Natural killer cell (primary cell): ENCODE results near the gene MYEF2. TPM values are rescaled to one million over a fixed set of nuclear protein-coding genes. Genes with fewer than 3 reads are reported as not detected.
A peak's percentile ranks its signal among the peaks of the same experiment; 100 is the strongest.

Experiments used
- ATAC-seq, 3 donors: fragments of 150-1000 bp in 2 of 3; fragments of 200-7000 bp in 1 of 3; cut with Tn5 transposase; 1 replicate in 1 of 3; 2 replicates in 2 of 3; pipeline ENCODE4 v1.10.0; 2021; ENCODE audit warnings: mild to moderate bottlenecking in 2 of 3, moderate library complexity in 2 of 3
- DNase-seq, 2 donors: peaks; one replicate each; pipeline versions ENCODE4 v3.0.0 to v3.0.0-alpha.2; 2013 to 2021; ENCODE audit warnings: mixed read lengths in 1 of 2
- H3K27ac ChIP-seq: one replicate; pipeline ENCODE4 v1.5.1; 2013; ENCODE audit warnings: mild to moderate bottlenecking, low read length
- H3K27me3 ChIP-seq: one replicate; pipeline ENCODE4 v1.6.1; 2013; ENCODE audit warnings: low read length; ENCODE audit not compliant: control insufficient read depth, insufficient read depth
- H3K36me3 ChIP-seq: one replicate; pipeline ENCODE4 v1.6.1; 2013; ENCODE audit warnings: low read length; ENCODE audit not compliant: control insufficient read depth, insufficient read depth
- H3K4me1 ChIP-seq: one replicate; pipeline ENCODE4 v1.6.1; 2013; ENCODE audit warnings: low read length; ENCODE audit not compliant: control insufficient read depth, insufficient read depth
- H3K4me3 ChIP-seq: one replicate; pipeline ENCODE4 v1.5.1; 2013; ENCODE audit warnings: low read length
- H3K9me3 ChIP-seq: one replicate; pipeline ENCODE4 v1.6.1; 2013; ENCODE audit warnings: low read length; ENCODE audit not compliant: control insufficient read depth, insufficient read depth
- H3K27ac Mint-ChIP-seq, 2 donors: one replicate each; pipeline ENCODE4 v1.8.0; 2022; ENCODE audit warnings: mild to moderate bottlenecking in 2 of 2, mixed read lengths in 2 of 2, moderate library complexity in 1 of 2
- H3K27me3 Mint-ChIP-seq, 2 donors: one replicate each; pipeline ENCODE4 v1.8.0; 2022; ENCODE audit warnings: low read depth in 2 of 2, mixed read lengths in 2 of 2
- H3K36me3 Mint-ChIP-seq: one replicate; pipeline ENCODE4 v1.8.0; 2022; ENCODE audit warnings: mixed read lengths
- H3K4me1 Mint-ChIP-seq, 2 donors: one replicate each; pipeline ENCODE4 v1.8.0; 2022; ENCODE audit warnings: mixed read lengths in 2 of 2
- H3K4me3 Mint-ChIP-seq: one replicate; pipeline ENCODE4 v1.8.0; 2022; ENCODE audit warnings: mild to moderate bottlenecking, moderate library complexity, mixed read lengths
- H3K9me3 Mint-ChIP-seq, 2 donors: one replicate each; pipeline ENCODE4 v1.8.0; 2022; ENCODE audit warnings: mixed read lengths in 2 of 2
- WGBS: methylation state at CpG from one replicate; pipeline ENCODE4 v1.1.7; 2013; ENCODE audit warnings: missing lambda C conversion rate; ENCODE audit not compliant: insufficient coverage; 5-methylcytosine and 5-hydroxymethylcytosine counted together
- intact Hi-C: fragments of 100-400 bp; cut with micrococcal nuclease; formaldehyde crosslinking; loops from one replicate; pipeline ENCODE4 v1.14.2; 2022
- total RNA-seq, 4 donors: library from RNA; stranded (reverse); fragments of 120-200 nt in 1 of 4; gene quantifications; one replicate each; pipeline versions ENCODE4 v1.2.3 to v1.2.4, GENCODE V29; 2013 to 2022
- TF ChIP-seq, protein P1 (sequence below): fragments of 200-600 bp; IDR thresholded peaks from one replicate; pipeline ENCODE4 v1.8.0; 2022; ENCODE audit warnings: antibody characterized with exemption

The MYEF2 gene
- 10 to 100 TPM in 2 of 3 donors, 1 to 10 TPM in 1; 9.0 to 12.5 (median 10.7) TPM for total RNA-seq
- 10.0 TPM for total RNA-seq (2013)

DNA sequence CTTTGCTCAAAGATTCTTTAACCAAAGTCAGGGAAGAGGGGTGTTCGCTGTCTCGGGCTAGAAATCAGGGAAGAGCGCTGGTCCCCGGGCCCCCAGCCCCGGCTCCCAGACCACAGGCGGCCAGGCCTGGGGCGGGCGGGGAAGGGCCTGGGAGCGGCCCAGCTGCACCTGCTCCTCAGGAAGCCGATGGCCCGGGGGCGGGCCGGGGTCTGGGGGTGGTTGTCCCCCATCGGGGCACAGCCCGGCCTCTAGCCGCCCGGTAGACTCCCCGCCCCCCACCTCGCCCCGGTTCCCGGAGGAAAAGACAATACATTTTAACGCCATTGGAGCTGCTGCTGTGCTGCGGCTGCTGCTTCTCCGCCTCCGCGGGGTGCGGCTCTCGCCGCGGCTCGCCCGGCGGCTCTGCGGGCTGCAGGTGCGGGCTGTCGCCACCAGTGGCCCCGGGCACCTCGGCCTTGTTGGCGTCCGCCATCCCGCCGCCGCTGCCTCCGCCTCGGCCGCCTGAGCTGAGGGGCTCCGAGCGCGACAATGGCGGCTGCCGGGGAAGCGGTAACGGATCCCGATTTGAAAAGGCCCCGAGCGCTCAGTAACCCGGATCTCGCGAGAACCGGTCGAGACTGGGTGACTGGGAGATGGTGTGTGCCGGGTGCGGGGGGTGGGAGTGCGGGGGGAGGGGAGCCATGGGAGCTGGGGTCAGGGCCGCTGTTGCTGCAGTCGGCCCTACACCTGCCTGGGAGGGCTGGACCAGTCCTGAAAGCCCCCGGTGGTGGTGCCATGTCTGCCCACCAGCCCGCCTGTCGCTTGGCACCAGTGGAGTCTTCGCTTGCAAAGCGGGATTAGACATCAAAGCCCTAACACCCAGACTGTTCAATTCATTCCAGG lies at the start of gene MYEF2:
TSS of gene MYEF2 (minus strand) at position 530 of the 882 bp plus-strand sequence. CDS start at position 472, 58 bp downstream.
- TF ChIP-seq, protein P1, sequence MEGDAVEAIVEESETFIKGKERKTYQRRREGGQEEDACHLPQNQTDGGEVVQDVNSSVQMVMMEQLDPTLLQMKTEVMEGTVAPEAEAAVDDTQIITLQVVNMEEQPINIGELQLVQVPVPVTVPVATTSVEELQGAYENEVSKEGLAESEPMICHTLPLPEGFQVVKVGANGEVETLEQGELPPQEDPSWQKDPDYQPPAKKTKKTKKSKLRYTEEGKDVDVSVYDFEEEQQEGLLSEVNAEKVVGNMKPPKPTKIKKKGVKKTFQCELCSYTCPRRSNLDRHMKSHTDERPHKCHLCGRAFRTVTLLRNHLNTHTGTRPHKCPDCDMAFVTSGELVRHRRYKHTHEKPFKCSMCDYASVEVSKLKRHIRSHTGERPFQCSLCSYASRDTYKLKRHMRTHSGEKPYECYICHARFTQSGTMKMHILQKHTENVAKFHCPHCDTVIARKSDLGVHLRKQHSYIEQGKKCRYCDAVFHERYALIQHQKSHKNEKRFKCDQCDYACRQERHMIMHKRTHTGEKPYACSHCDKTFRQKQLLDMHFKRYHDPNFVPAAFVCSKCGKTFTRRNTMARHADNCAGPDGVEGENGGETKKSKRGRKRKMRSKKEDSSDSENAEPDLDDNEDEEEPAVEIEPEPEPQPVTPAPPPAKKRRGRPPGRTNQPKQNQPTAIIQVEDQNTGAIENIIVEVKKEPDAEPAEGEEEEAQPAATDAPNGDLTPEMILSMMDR, result no peak
- Histone ChIP-seq H3K4me3 (peak within 1 kb of the TSS; percentile 44), H3K27ac (peak within 1 kb of the TSS; percentile 48), H3K4me1 (peaks cover 4% of the 10 kb centered on the region), H3K27me3 (peaks cover 11% of the 10 kb centered on the region), H3K36me3 (no peaks in the 10 kb centered on the region), H3K9me3 (no peaks in the 10 kb centered on the region)
- no peaks in the 10 kb centered on the region for H3K36me3 Mint-ChIP-seq
- H3K4me1 Mint-ChIP-seq, result peaks cover 10 to 11% of the 10 kb centered on the region in 2 donors
- H3K27ac Mint-ChIP-seq, result peak within 1 kb of the TSS; percentile 63 to 83
- peaks cover 8 to 17% of the 10 kb centered on the region in 2 donors for H3K27me3 Mint-ChIP-seq
- ATAC-seq (peak; percentile 65 to 78 (median 75)), DNase-seq (peak; percentile 48 to 79)
- H3K4me3 Mint-ChIP-seq, result peak within 1 kb of the TSS; percentile 93
- peaks cover 0 to 2% of the 10 kb centered on the region in 2 donors for H3K9me3 Mint-ChIP-seq
- intact Hi-C loops, result no loop called here
- WGBS, result 3% methylated on average over 71 of the region's 71 CpGs

DNA sequence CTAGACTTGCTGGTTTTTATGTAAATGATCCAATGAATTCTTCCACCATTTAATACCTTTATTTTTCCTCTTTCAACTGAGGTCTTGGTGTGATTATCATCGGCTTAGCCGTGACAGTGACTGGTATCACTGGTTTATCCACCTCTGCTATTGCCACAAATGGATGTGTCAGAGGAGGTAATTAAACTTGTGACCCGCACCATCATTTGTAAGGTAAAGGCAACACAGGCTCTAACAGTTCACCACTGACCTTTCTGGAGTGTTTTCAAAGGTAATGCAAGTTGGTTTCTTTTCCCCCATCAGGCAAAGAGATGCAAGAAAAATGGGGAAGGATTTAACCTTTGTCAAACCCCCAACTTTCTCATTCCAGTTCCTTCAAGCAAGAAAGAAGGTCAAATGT lies 47.7 kb upstream of the MYEF2 start:
- TF ChIP-seq, protein P1, result no peak
- peaks cover 0 to 2% of the 10 kb centered on the region in 2 donors for H3K9me3 Mint-ChIP-seq
- DNase-seq (no peak), ATAC-seq (no peak)
- intact Hi-C loops, result no loop called here
- no peak overlapping the region for H3K27ac Mint-ChIP-seq
- Histone ChIP-seq H3K9me3 (no peaks in the 10 kb centered on the region), H3K4me3 (no peak overlapping the region), H3K36me3 (no peaks in the 10 kb centered on the region), H3K27ac (no peak overlapping the region), H3K27me3 (no peaks in the 10 kb centered on the region), H3K4me1 (no peaks in the 10 kb centered on the region)
- H3K36me3 Mint-ChIP-seq, result no peaks in the 10 kb centered on the region
- H3K27me3 Mint-ChIP-seq, result peaks cover 0 to 3% of the 10 kb centered on the region in 2 donors
- H3K4me3 Mint-ChIP-seq, result no peak overlapping the region
- WGBS, result 97% methylated on average over 3 of the region's 3 CpGs
- H3K4me1 Mint-ChIP-seq, result no peaks in the 10 kb centered on the region

DNA sequence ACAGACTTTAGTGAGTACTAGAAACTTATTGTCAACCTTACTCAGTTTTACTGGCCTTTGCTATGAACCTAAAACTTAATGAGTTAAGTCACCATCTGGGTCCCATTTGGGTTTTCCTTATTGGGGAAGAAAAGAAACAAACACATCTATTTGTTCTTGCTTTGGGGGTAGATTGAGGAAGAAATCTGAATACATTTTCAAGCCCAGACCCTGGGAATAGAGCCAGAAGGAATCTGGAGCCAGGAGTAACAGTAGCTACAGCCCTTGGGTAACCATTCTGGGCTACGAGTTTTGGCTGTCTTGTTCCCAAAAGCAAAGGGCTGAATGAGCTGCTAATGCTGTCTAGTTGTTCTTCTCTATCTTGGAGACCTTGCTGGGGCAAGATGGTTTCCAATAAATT lies 44.5 kb upstream of the MYEF2 start:
- H3K36me3 Mint-ChIP-seq, result no peaks in the 10 kb centered on the region
- Histone ChIP-seq H3K4me3 (no peak overlapping the region), H3K27me3 (no peaks in the 10 kb centered on the region), H3K36me3 (no peaks in the 10 kb centered on the region), H3K9me3 (no peaks in the 10 kb centered on the region), H3K27ac (no peak overlapping the region), H3K4me1 (no peaks in the 10 kb centered on the region)
- intact Hi-C loops, result no loop called here
- no peak overlapping the region for H3K27ac Mint-ChIP-seq
- no peaks in the 10 kb centered on the region for H3K4me1 Mint-ChIP-seq
- H3K4me3 Mint-ChIP-seq, result no peak overlapping the region
- H3K9me3 Mint-ChIP-seq, result peaks cover 0 to 2% of the 10 kb centered on the region in 2 donors
- no peak for ATAC-seq
- no peak for DNase-seq
- 76% methylated on average over 1 of the region's 1 CpG for WGBS
- peaks cover 0 to 5% of the 10 kb centered on the region in 2 donors for H3K27me3 Mint-ChIP-seq
- TF ChIP-seq, protein P1, result no peak
